ENCODE measurements around the gene ARL17B. TPM values are rescaled to one million over a fixed set of nuclear protein-coding genes. Genes with fewer than 3 reads are reported as not detected.
"Not testable (repeated sequence)": the region's sequence is repeated elsewhere in the genome, so short reads cannot be mapped to it uniquely, and the experiment has no call there.

ARL17B gene
- total and polyA plus RNA-seq, 5 donors from 2014 or later, result 17.6 to 34.4 (median 22.3) TPM

DNA sequence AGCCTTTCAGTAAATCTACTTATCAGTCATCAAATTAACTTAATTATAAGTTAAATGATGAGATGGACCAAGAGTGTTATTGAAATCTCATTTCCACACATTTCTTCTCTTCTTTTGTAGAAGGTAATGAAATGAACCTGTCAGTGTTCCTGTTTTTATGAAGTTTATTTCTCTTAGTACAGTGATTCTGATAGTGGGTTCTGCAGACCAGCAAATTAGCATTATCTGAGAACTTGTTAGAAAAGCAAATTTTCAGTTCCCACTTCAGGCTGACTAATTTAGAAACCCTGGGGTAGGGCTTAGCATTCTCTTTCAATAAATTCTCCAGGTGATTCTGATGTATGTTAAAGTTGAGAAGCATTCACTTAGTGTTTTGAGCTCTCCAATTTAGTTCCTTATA is 23.9 kb upstream of the ARL17B start:
- H3K36me3 Mint-ChIP-seq; H3K4me3 Mint-ChIP-seq; H3K4me3 ChIP-seq (ENCODE audit: low read depth, low read length); ATAC-seq (ENCODE audit: low read depth in 2 of 2); H3K36me3 ChIP-seq (ENCODE audit: control insufficient read depth, insufficient read depth, low read length); H3K4me1 ChIP-seq (ENCODE audit: control insufficient read depth, insufficient read depth, low read length, poor library complexity, severe bottlenecking); H3K27ac Mint-ChIP-seq; H3K4me1 Mint-ChIP-seq; H3K27ac ChIP-seq (ENCODE audit: insufficient read depth, low read length, poor library complexity, severe bottlenecking); H3K9me3 ChIP-seq (ENCODE audit: control insufficient read depth in 2 of 2, low read length in 2 of 2); DNase-seq; H3K9me3 Mint-ChIP-seq; H3K27me3 Mint-ChIP-seq; H3K27me3 ChIP-seq (ENCODE audit: control insufficient read depth, insufficient read depth, low read length): not testable (repeated sequence)

GRCh38 chr17:46383118-46383517 is 21.6 kb upstream of the ARL17B start:
- ATAC-seq (ENCODE audit: low read depth in 2 of 2), result peak in 1 of 2 donors; percentile 28
- not testable (repeated sequence) for H3K36me3 Mint-ChIP-seq; H3K4me1 Mint-ChIP-seq; H3K27me3 Mint-ChIP-seq; H3K27ac ChIP-seq (ENCODE audit: insufficient read depth, low read length, poor library complexity, severe bottlenecking); H3K27ac Mint-ChIP-seq; H3K36me3 ChIP-seq (ENCODE audit: control insufficient read depth, insufficient read depth, low read length); H3K9me3 ChIP-seq (ENCODE audit: control insufficient read depth in 2 of 2, low read length in 2 of 2); DNase-seq; H3K27me3 ChIP-seq (ENCODE audit: control insufficient read depth, insufficient read depth, low read length); H3K4me3 Mint-ChIP-seq; H3K9me3 Mint-ChIP-seq; H3K4me1 ChIP-seq (ENCODE audit: control insufficient read depth, insufficient read depth, low read length, poor library complexity, severe bottlenecking); H3K4me3 ChIP-seq (ENCODE audit: low read depth, low read length)

DNA sequence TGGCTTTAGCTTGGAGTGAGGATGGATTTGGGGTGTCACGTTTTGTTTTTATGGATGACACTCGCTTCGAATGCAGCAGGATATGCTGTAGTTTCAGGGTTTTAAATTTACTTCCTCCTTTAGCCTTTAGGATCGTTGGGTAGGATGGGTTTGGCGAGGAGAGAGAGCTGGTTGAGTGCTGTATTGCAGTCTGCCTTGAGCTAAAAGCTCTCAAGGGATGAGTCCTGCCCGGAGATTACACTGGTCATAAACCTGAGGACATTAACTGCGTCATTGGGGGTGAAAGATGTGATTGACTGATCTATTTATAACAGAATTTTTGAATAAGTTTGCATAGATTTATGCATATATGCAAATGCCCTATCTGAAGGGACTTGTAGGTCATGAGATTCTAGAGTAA is 11.9 kb upstream of the ARL17B start:
- not testable (repeated sequence) for H3K36me3 Mint-ChIP-seq; H3K27me3 Mint-ChIP-seq; DNase-seq; H3K9me3 Mint-ChIP-seq; H3K4me1 ChIP-seq (ENCODE audit: control insufficient read depth, insufficient read depth, low read length, poor library complexity, severe bottlenecking); H3K9me3 ChIP-seq (ENCODE audit: control insufficient read depth in 2 of 2, low read length in 2 of 2); H3K27me3 ChIP-seq (ENCODE audit: control insufficient read depth, insufficient read depth, low read length); H3K4me1 Mint-ChIP-seq; H3K36me3 ChIP-seq (ENCODE audit: control insufficient read depth, insufficient read depth, low read length); H3K4me3 ChIP-seq (ENCODE audit: low read depth, low read length); H3K27ac ChIP-seq (ENCODE audit: insufficient read depth, low read length, poor library complexity, severe bottlenecking); H3K4me3 Mint-ChIP-seq; H3K27ac Mint-ChIP-seq
- ATAC-seq (ENCODE audit: low read depth in 2 of 2), result peak; percentile 23 to 37

DNA sequence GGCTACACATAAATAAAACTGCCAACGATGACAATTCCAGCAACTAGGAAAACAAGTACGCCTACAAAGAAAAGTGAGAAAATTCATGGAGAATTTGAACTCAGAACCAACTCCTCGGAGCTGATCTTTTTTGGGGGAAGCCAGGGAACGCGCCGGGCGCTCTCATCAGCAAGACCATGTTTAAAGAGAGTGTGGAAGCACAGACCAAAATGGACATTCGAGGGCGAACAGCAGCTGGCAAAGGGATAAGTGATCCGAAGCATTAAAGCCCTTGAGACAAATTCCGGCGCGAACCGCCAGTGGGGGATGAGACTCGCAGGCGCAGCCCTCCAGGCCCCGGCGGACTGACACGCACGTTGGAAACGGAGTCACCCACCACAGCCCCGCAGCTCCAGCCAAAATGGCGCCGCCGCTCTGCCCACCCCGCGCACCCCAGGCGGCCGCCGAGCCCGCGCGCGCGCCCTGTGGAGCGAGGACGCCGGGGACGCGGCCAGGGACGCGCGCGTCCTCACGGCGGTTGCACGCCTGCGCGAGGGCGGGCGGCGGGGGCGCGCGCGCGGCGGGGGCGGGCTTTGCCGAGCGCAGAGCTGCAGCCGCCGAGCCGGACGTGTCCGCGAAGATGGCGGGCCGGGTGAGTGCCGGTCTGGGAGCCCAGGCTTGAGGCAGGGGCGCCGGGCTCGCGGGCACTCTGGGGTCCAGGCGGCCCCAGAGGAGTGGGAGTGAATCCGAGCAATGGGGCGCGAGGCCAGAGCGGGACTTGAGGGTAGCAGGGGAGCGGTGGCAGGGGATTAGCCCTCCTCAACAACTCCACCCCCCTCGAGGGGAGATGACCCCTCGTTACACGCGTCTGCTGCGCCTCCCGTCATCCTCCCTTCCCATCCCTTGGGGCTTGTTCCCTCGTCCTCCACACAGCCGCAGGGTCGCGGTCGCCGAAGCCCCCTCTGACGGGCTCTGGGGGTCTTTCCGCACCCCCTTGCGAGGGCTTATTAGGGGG is 11.0 kb upstream of the ARL17B start:
- H3K27ac Mint-ChIP-seq, result not testable (repeated sequence)

DNA sequence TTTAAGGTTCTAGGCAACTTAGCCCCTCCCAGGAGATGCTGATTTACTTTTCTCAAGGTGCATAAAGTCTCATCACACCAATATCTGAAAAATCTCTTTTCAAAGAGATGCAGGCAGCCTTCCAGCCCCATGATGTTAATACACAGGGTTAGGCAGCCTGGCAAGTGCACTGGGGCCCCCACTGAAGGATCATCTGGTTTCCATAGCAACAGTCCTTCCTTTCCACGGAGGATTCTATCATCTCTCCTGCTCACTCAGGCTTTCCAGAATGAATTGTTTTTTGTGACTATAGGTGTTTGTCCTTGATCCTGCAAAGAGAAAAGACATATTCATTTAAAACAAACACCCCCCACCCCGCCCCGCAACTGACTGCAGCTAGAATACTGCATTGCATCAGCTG is 6.0 kb upstream of the ARL17B start:
- H3K27me3 Mint-ChIP-seq; H3K9me3 Mint-ChIP-seq; H3K4me3 ChIP-seq (ENCODE audit: low read depth, low read length); H3K9me3 ChIP-seq (ENCODE audit: control insufficient read depth in 2 of 2, low read length in 2 of 2); H3K27me3 ChIP-seq (ENCODE audit: control insufficient read depth, insufficient read depth, low read length); H3K36me3 Mint-ChIP-seq; ATAC-seq (ENCODE audit: low read depth in 2 of 2); H3K4me1 ChIP-seq (ENCODE audit: control insufficient read depth, insufficient read depth, low read length, poor library complexity, severe bottlenecking); H3K4me3 Mint-ChIP-seq; H3K36me3 ChIP-seq (ENCODE audit: control insufficient read depth, insufficient read depth, low read length); H3K27ac Mint-ChIP-seq; H3K27ac ChIP-seq (ENCODE audit: insufficient read depth, low read length, poor library complexity, severe bottlenecking); DNase-seq; H3K4me1 Mint-ChIP-seq: not testable (repeated sequence)

More for the DNA sequence above, 11.0 kb upstream of the ARL17B start:
- not testable (repeated sequence) for H3K27me3 Mint-ChIP-seq; H3K27me3 ChIP-seq (ENCODE audit: control insufficient read depth, insufficient read depth, low read length); H3K36me3 ChIP-seq (ENCODE audit: control insufficient read depth, insufficient read depth, low read length); H3K9me3 Mint-ChIP-seq; H3K4me1 Mint-ChIP-seq; H3K4me3 ChIP-seq (ENCODE audit: low read depth, low read length); H3K27ac ChIP-seq (ENCODE audit: insufficient read depth, low read length, poor library complexity, severe bottlenecking); DNase-seq; H3K9me3 ChIP-seq (ENCODE audit: control insufficient read depth in 2 of 2, low read length in 2 of 2); H3K4me3 Mint-ChIP-seq; H3K4me1 ChIP-seq (ENCODE audit: control insufficient read depth, insufficient read depth, low read length, poor library complexity, severe bottlenecking); H3K36me3 Mint-ChIP-seq
- peak; percentile 91 for ATAC-seq (ENCODE audit: low read depth in 2 of 2)

- ATAC-seq (ENCODE audit: low read depth in 2 of 2), result peak; percentile 34 to 40
- not testable (repeated sequence) for DNase-seq; H3K36me3 Mint-ChIP-seq; H3K4me3 Mint-ChIP-seq; H3K4me1 ChIP-seq (ENCODE audit: control insufficient read depth, insufficient read depth, low read length, poor library complexity, severe bottlenecking); H3K27ac Mint-ChIP-seq; H3K4me1 Mint-ChIP-seq; H3K9me3 ChIP-seq (ENCODE audit: control insufficient read depth in 2 of 2, low read length in 2 of 2); H3K4me3 ChIP-seq (ENCODE audit: low read depth, low read length); H3K27me3 Mint-ChIP-seq; H3K36me3 ChIP-seq (ENCODE audit: control insufficient read depth, insufficient read depth, low read length); H3K27me3 ChIP-seq (ENCODE audit: control insufficient read depth, insufficient read depth, low read length); H3K9me3 Mint-ChIP-seq
- peak overlapping the region; percentile 33 for H3K27ac ChIP-seq (ENCODE audit: insufficient read depth, low read length, poor library complexity, severe bottlenecking)
Measured at GRCh38 chr17:46361145-46361735, 326 bp downstream of the ARL17B start.

DNA sequence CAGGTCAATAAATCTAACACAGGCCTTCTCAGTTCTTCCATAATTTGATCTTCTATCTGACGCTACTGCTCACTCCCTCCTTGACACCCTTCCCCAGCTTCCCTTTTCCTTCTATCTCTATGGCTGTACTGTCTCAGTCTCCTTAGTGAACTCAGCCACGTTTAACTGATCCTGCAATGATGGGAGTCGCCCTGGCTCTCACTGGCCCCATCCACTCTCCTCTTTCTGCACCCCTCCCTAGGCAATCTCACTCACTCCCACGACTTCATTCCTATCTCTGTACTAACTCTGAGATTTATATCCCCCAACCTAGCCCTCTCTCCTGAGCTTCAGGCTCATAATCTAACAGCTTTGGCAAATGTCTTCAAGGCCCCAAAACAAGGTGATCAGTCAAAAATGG is 7.7 kb downstream of the ARL17B start:
- not testable (repeated sequence) for H3K27me3 Mint-ChIP-seq; ATAC-seq (ENCODE audit: low read depth in 2 of 2); H3K9me3 Mint-ChIP-seq; H3K4me1 Mint-ChIP-seq; H3K9me3 ChIP-seq (ENCODE audit: control insufficient read depth in 2 of 2, low read length in 2 of 2); H3K4me3 Mint-ChIP-seq; H3K36me3 ChIP-seq (ENCODE audit: control insufficient read depth, insufficient read depth, low read length); H3K4me1 ChIP-seq (ENCODE audit: control insufficient read depth, insufficient read depth, low read length, poor library complexity, severe bottlenecking); H3K27ac ChIP-seq (ENCODE audit: insufficient read depth, low read length, poor library complexity, severe bottlenecking); H3K27me3 ChIP-seq (ENCODE audit: control insufficient read depth, insufficient read depth, low read length); DNase-seq; H3K4me3 ChIP-seq (ENCODE audit: low read depth, low read length); H3K36me3 Mint-ChIP-seq; H3K27ac Mint-ChIP-seq

DNA sequence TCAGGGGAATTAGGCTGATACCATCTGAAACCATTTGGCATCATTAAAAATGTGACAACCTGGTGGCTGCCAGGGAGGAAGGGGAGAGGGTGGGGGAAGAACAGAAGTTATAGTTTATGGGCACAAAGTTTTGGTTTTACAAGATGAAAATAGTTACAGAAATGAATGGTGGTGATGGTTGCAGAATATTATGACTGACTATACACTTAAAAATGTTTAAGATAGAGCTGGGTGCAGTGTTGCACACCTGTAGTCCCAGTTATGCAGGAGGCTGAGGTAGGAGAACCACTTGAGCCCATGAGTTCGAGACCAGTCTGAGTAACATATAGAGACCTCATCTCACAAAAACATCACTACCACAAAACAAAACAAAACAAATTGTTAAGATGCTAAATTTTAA is 12.5 kb downstream of the ARL17B start:
- not testable (repeated sequence) for H3K27ac Mint-ChIP-seq; H3K9me3 Mint-ChIP-seq; H3K27ac ChIP-seq (ENCODE audit: insufficient read depth, low read length, poor library complexity, severe bottlenecking); H3K9me3 ChIP-seq (ENCODE audit: control insufficient read depth in 2 of 2, low read length in 2 of 2); DNase-seq; H3K27me3 ChIP-seq (ENCODE audit: control insufficient read depth, insufficient read depth, low read length); H3K36me3 Mint-ChIP-seq; H3K4me1 ChIP-seq (ENCODE audit: control insufficient read depth, insufficient read depth, low read length, poor library complexity, severe bottlenecking); H3K27me3 Mint-ChIP-seq; ATAC-seq (ENCODE audit: low read depth in 2 of 2); H3K4me3 Mint-ChIP-seq; H3K4me3 ChIP-seq (ENCODE audit: low read depth, low read length); H3K4me1 Mint-ChIP-seq; H3K36me3 ChIP-seq (ENCODE audit: control insufficient read depth, insufficient read depth, low read length)
